GM12801 (cell line): ENCODE results near the gene B3GNT9.

Experiments used
- TF ChIP-seq, protein P1 (sequence below): IDR thresholded peaks from one replicate; pipeline ENCODE4 v1.5.1; 2011; ENCODE audit warnings: control low read depth; ENCODE audit not compliant: insufficient read length; ENCODE audit errors: extremely low read depth

The B3GNT9 gene

DNA sequence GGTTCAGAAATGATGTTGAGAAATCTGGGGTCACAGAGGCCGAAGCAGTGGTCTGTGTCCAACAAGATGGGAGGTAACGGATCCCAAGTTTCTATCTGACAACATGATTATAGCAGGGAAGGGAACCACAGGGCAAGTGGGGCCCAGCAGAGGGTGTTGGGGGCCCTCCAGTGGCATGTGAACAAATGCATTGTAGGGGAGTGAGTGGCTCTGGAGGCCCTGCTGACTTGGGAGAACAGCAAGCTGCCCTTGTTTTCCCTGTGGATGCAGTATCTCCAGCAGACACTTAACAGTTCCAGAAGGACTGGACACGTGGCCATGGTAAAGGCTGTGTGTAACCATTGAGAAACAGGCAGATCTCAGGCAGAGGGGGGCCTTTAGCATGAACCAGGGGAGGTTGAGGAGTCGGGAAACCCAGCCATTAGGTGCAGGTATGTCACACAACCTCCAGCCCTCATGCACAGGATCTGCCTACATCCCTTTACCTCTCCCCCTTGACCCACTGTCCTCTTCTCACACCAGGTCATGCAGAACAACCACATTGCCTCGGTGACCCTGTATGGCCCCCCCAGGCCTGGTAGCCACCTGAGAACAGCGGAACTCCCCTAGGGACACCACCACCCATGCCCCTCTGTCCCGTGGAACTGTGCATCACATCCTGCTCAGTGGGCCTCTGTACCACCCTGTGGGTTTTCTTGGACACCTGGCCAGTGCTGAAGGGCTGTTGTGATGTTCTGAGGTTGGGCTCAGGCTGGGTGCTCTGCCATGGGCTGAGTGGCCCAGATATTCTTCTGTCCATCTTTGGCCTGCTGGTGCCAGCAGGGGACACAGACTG lies 4.1 kb downstream of the B3GNT9 start:
- TF ChIP-seq, protein P1, sequence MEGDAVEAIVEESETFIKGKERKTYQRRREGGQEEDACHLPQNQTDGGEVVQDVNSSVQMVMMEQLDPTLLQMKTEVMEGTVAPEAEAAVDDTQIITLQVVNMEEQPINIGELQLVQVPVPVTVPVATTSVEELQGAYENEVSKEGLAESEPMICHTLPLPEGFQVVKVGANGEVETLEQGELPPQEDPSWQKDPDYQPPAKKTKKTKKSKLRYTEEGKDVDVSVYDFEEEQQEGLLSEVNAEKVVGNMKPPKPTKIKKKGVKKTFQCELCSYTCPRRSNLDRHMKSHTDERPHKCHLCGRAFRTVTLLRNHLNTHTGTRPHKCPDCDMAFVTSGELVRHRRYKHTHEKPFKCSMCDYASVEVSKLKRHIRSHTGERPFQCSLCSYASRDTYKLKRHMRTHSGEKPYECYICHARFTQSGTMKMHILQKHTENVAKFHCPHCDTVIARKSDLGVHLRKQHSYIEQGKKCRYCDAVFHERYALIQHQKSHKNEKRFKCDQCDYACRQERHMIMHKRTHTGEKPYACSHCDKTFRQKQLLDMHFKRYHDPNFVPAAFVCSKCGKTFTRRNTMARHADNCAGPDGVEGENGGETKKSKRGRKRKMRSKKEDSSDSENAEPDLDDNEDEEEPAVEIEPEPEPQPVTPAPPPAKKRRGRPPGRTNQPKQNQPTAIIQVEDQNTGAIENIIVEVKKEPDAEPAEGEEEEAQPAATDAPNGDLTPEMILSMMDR = no peak

DNA sequence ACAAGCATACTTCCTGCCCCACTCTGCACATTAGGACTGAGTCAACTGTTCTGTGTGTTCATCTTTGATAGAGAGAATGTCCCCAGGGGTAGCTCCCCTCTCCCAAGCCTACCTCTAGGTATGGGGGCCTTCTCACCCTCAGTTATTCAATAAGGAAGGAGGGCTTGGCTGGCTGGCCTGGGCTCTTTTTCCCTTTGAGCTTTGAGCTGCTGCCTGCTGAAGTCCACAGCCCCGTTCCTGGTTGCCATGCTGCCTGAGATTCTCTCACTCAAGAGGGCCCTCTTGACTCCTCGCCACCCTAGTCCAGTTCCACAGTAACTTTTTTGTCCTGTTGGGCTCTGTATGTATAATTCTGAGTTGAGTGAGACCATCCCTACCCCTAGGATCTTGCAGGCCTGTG lies 5.1 kb downstream of the B3GNT9 start:
- TF ChIP-seq, protein P1 = no peak

DNA sequence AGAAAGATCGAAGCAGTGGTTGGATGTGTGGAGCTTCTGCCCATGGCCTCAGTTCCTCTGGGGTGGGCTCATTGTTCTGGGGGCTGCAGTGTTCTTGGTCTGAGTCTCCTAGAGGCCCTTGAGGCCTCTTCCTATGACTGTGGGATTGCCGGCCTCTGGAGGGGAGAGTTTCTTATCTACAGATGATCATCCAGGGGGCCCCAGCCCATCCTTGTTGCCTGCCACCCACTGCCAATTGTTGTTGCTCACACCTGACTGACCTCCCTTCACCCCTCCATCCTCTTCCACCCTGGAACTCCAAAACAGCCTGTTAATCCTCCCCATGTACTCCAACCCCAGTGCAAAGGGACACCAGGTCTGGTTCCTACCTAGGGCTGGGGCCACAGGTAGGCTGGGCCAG lies 5.9 kb downstream of the B3GNT9 start:
- TF ChIP-seq, protein P1 = no peak

DNA sequence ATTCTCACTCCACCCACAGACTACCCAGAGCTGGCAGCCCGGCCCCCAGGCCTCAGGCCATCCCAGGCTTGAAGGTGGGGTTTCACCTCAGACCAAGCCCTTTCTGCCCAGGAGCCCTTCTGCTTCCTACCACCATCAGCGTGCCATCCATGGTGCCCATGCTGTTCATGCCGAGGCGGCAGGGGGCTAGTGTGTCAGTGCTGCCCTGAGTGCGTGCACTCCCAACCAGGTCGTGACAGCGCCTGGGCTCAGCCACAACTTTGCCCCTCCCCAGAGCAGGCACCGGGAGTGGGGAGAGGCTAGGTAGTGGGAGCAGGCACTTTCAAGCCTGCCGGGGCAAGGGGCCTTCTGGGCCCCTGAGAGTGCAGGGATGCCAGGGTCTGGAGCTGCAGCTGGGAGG lies 8.5 kb downstream of the B3GNT9 start:
- TF ChIP-seq, protein P1 = no peak

DNA sequence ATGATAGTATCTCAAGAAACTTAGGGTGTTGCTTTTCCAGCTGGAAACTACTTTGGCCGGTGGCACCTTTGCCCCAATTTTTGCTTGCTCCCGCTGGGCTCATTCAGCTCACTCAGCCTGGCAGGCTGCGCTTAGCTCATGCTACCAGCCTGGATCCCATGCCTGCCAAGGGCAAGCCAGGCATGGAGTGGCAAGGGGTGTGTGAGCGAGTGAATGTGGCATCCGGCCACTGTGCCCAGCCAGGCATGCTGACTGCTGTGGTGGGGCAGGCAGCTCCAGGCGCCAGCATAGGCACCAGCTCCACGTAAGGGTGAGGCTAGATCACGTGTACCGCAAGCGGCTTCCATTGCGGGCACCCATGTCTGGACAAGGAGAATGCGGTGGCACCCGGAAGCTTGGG lies 9.4 kb downstream of the B3GNT9 start:
- TF ChIP-seq, protein P1 = no peak

DNA sequence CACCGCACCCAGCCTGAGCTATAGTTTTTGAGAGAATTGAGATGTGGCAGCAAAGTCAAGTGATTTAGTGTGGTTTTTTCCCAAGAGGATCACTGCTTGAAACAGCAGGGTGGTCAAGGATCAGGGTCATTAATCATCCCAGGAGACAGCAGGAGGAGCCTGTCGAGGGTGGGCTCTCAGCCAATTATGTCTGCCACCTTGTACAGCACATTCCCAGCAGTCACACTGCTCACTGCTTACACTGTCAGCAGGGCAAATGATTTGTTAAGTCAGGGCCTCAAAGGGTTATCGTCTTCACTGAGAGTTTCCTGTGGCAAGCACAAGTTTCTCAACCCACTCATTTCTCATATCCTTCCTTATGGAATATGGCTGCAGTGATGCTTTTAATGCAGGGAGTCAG lies 13.2 kb downstream of the B3GNT9 start:
- TF ChIP-seq, protein P1 = no peak

DNA sequence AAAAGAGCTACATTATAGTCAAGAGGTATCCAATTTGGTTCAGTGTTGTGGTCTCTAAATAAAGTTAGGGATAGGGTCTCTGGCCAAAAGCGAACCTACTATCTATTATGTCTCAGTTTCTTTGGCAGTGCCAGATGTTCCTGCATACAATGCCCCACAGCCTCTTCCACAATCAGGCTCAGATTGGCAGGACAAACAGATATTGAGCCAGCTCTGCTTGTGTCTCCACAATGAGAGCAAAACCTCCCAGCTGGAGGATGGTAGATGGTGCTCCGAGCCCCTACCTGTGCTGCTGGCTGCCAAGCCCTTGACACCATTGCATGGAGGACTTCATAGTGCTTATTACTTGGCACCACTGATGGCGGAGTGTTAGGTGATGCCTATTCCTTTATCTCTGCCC lies 21.4 kb downstream of the B3GNT9 start:
- TF ChIP-seq, protein P1 = no peak

DNA sequence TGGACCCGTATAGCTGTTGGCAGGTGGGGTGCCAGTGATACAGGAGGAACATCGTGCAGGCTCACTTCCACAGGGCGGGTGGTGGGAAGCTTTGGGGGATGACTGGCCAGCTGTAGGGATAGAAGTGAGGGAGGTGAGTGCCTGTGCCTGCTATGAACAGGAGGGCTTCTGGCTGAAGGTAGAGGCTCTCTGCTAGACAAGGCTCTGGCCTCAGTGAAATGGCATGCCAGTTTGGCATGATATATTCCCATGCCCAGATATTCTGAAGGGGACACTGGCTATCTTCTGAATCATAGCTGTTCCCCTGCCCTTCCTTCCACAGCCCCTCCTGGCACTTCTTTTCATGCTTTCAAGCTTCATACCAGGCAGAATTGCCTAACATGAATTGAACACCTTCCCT lies 21.9 kb downstream of the B3GNT9 start:
- TF ChIP-seq, protein P1 = no peak
